HG03097 (cell line): ENCODE measurements around the gene SLC4A1AP.

ENCODE experiments used
- ATAC-seq: cut with Tn5 transposase; IDR thresholded peaks from one replicate; pipeline ENCODE4 v1.9.1; 2021; ENCODE audit not compliant: unreplicated experiment, low FRiP score

SLC4A1AP gene

GRCh38 chr2:27716301-27717069, 52.8 kb downstream of the SLC4A1AP start:
- ATAC-seq = no peak

- ATAC-seq = no peak
These were observed 53.5 kb downstream of the SLC4A1AP start for GRCh38 chr2:27717070-27717795.

DNA sequence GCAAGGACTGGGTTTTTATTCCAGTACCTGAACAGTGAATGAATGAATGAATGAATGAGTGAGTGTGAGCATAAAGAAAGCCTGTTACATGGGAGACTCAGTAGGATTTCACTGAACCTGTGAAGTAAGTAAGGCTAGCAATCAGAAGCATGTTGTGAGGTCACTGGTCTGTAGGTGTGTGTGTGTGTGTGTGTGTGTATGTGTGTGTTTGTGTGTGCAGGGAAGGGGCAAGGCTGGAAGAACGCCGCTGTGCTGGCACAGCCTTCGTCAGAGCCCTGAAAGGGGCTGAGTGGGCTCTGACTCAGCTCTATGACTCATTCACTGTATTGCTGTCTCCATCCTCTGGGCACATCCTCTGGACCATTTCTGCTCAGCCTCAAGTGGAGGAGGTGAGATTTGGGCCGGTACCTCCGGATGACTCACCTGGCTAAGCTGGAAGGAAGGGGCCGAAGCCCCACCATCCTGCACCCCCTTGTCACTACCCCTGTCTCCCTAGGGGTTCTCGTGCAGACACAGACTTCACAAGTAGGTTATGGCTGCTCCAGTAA, 56.4 kb downstream of the SLC4A1AP start:
- no peak for ATAC-seq

DNA sequence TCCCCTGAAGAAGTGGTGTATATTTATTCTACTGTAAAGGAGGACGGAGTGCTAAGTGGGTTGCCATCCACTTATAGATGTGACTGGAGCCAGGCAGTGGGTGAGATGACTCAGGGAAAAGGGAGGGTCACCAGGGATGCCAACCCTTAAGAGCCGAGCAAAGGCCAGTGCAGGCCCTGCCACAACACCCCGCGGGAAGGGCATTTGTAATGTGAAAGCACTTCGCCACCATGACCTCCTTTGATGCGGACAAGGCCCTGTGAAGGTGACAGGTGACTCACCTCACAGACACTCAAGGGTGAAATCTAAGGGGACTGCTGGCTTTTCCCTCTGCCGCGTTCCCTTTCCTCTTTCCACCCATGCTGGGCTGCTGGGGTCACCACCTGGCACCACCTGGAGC, 57.6 kb downstream of the SLC4A1AP start:
- ATAC-seq = no peak

- no peak for ATAC-seq
These were observed 58.3 kb downstream of the SLC4A1AP start for GRCh38 chr2:27721884-27722485.

GRCh38 chr2:27723372-27724144, 59.9 kb downstream of the SLC4A1AP start:
- ATAC-seq = no peak

DNA sequence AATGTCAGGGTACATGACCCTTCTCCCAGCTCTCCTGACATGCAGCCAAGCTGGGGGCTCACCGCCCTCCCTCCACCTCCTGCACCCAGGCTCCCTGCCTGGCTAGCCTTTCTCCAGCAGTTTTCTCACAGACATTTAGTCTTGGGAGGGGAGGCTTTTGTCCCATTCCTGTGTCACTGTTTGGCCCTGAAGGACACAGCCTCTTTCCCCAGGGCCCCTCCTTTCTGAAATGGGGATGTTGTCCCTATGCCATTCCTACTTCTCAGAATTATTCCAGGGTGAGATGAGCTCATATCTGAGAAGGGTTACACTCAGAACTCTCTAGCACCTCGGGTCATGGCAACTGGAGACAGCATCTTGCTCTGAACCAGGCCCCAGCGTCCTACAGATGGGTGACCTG, 60.5 kb downstream of the SLC4A1AP start:
- ATAC-seq = no peak

DNA sequence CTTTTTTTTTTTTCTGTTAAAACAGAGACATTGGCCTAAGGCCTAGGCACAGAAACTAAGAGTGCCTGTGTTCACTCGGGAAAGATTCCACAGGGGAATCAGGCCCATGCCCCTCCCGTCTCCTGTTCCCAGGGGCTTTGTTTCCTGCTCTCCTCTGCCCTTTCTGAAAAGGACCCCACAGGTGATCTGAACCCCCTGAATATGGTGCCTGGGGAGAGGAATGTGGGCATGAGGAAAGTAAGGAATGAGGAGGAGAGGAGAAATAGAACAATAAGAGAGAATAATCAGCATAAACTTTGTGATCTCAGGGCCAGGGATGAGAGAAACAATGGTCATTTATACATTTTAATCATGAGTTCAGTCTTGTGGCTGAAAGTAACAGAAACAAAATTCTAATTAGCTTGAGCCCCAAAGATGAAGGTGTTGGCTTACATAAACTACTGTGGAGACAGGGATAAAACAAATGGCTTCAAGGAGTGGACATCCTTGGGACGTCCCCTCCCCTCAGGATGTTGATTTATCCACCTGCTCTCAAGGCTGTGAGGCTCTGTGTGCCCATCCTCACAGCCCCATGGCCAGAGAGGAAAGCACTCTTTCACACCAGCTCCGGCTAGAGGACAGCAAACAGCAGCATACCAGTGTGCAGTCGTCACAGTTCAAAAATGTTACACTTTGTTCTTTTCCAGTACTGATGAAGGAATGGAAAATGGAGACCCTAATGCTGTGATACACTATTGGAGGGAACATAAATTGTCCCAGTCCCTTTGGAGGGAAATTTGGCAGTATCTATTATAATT, 61.4 kb downstream of the SLC4A1AP start:
- ATAC-seq = no peak

DNA sequence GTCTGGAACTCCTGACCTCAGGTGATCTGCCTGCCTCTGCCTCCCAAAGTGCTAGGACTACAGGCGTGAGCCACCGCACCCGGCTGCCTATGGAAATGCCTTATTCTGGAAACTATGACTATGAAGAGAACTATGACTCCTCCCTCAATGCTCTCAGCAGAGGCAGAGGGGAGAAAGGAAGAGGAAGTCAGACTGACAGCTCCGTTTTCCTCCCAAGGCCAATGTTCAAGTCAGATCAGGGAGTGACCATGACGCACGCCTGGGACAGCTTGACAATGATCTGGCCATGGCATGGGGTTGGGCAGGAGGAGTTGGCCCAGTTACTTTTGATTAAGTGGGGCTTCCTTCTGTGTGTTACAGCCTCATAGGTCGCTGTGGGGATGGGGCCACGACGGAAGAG, 63.6 kb downstream of the SLC4A1AP start:
- no peak for ATAC-seq

- ATAC-seq = no peak
These were observed 64.6 kb downstream of the SLC4A1AP start for GRCh38 chr2:27728081-27728858.

- no peak for ATAC-seq
These were observed 65.5 kb downstream of the SLC4A1AP start for GRCh38 chr2:27729198-27729597.

DNA sequence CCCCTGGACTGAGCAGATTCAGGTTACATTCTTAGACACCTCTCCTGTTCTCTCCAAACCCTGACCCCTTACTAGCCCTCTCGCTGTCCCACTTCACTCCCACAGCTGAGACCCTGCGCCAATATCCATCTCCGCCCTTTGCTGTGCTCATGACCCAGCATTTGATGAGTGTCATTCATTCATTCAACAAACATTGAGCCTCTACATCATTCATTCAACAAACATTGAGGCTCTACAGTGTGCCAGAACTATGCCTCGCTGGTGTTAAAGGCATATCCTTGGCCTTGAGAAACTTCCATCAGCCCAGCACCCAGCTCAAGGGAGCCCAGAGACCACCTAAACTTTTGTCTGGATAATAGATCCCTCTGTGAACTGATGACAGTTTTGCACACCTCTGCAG, 65.9 kb downstream of the SLC4A1AP start:
- ATAC-seq = no peak

GRCh38 chr2:27730261-27730662, 66.6 kb downstream of the SLC4A1AP start:
- no peak for ATAC-seq

- no peak for ATAC-seq
These were observed 67.4 kb downstream of the SLC4A1AP start for GRCh38 chr2:27730980-27731691.

- ATAC-seq = no peak
These were observed 70.6 kb downstream of the SLC4A1AP start for GRCh38 chr2:27734305-27734704.

DNA sequence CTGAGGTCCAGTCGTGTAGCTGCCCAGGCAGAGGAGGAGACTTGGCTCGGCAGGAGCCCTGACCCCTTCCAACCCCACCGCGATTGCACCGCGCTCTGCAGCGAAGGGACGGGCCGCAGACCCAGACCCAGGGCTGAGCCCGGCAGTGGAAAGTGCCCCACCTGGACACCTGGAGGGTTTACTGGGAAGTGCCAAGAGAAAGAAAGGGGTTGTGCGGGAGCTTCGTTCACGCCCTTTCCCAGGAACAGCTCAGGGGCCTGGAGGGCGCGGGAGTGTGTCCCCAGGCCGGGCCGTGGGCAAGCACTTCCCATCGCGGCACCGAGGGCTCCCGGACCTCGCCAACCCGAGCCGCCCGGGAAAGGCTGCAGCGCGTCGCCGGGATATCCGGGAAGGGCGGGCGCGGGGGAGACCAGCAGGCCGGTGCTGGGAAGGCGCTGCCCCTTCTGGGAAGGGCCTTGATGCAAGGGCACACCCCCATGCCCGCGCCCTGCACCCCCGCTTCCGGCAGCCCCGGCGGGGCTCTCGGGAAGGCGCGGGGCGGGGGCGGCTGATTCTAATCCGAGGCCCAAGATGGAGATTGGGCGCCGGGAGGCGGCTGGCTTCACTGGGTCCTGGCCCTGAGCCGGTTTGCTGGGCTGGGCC, 71.7 kb downstream of the SLC4A1AP start:
- ATAC-seq = no peak

GRCh38 chr2:27736031-27736889, 72.6 kb downstream of the SLC4A1AP start:
- ATAC-seq = no peak
